Prostate gland (tissue), 2 donors: Measurements from ENCODE around the gene TBC1D16. TPM values are rescaled to one million over a fixed set of nuclear protein-coding genes. Genes with fewer than 3 reads are reported as not detected.
A peak's percentile ranks its signal among the peaks of the same experiment; 100 is the strongest.

Experiments used
- DNase-seq: peaks from one replicate; pipeline ENCODE4 v3.0.0-alpha.2; 2019; ENCODE audit warnings: low spot score
- H3K27ac ChIP-seq, 2 donors: fragments of 200-600 bp; sonication (generic); 2 replicates each; pipeline ENCODE4 v1.5.1; 2017 to 2019
- H3K27me3 ChIP-seq: fragments of 200-600 bp; sonication (generic); replicated peaks from 2 replicates; pipeline ENCODE4 v1.5.1; 2019; ENCODE audit not compliant: insufficient read depth
- H3K36me3 ChIP-seq, 2 donors: fragments of 200-600 bp; sonication (generic); 1 replicate in 1 of 2; 2 replicates in 1 of 2; pipeline versions ENCODE4 v1.5.1 to v1.8.1; 2017 to 2019
- H3K4me1 ChIP-seq: fragments of 200-600 bp; sonication (generic); replicated peaks from 2 replicates; pipeline ENCODE4 v1.5.1; 2019
- H3K4me3 ChIP-seq, 2 donors: fragments of 200-600 bp; sonication (generic); 2 replicates each; pipeline ENCODE4 v1.5.1; 2017 to 2019
- H3K9me3 ChIP-seq: fragments of 200-600 bp; sonication (generic); 2 replicates; pipeline ENCODE4 v1.5.1; 2017
- CTCF ChIP-seq, 4 experiments: fragments of 200-600 bp in 2 of 4; fragments of 450-650 bp in 2 of 4; sonication (generic) in 2 of 4; IDR thresholded peaks; 1 replicate in 3 of 4; 2 replicates in 1 of 4; pipeline ENCODE4 v1.5.1; 2016 to 2019; ENCODE audit warnings: antibody characterized with exemption in 4 of 4, mild to moderate bottlenecking in 2 of 4, moderate library complexity in 2 of 4
- POLR2A ChIP-seq: fragments of 450-650 bp; IDR thresholded peaks from one replicate; pipeline ENCODE4 v1.6.1; 2016; ENCODE audit warnings: antibody characterized with exemption, mild to moderate bottlenecking
- POLR2AphosphoS5 ChIP-seq: sonication (generic); formaldehyde crosslinking; IDR thresholded peaks from one replicate; pipeline ENCODE4 v1.6.1; 2017; ENCODE audit warnings: antibody characterized with exemption
- WGBS: methylation state at CpG from one replicate; pipeline ENCODE4 v1.1.5; 2018; 5-methylcytosine and 5-hydroxymethylcytosine counted together
- intact Hi-C: fragments of 100-400 bp; cut with DNase I; formaldehyde crosslinking; loops from one replicate; pipeline ENCODE4 v1.14.2; 2022
- total RNA-seq, 2 donors: library from RNA; depleted of rRNA; stranded (reverse); fragments of >200 nt; gene quantifications; one replicate each; pipeline ENCODE4 v1.1.0, GENCODE V29; 2016

TBC1D16 gene
- total RNA-seq, 2 donors from 2014 or later: 29.1 to 41.9 TPM

- DNase-seq: no peak
- Histone ChIP-seq H3K4me3 (peak overlapping the region in 1 of 2 donors; percentile 19), H3K27ac (peak overlapping the region; percentile 91 to 92), H3K36me3 (no peaks in the 10 kb centered on the region), H3K4me1 (peaks cover 41% of the 10 kb centered on the region), H3K9me3 (no peaks in the 10 kb centered on the region), H3K27me3 (no peaks in the 10 kb centered on the region)
- 65% methylated on average over 15 of the region's 15 CpGs for WGBS
- no peak for TF ChIP-seq POLR2AphosphoS5
- TF ChIP-seq POLR2A: no peak
- TF ChIP-seq CTCF (IDR thresholded peaks at IDR 0.05): no peak
- intact Hi-C loops: loop anchor here (2.0 kb wide), 1 partner anchor 34 kb away; the partner anchor contains the start of gene CCDC40
Observed at GRCh38 chr17:80070375-80071115, 34.9 kb upstream of the TBC1D16 start.

GRCh38 chr17:80068301-80069222 is 32.9 kb upstream of the TBC1D16 start:
- WGBS: 12% methylated on average over 23 of the region's 23 CpGs
- no peak for TF ChIP-seq POLR2A
- no peak for TF ChIP-seq CTCF (IDR thresholded peaks at IDR 0.05)
- TF ChIP-seq POLR2AphosphoS5: peak; percentile 93
- Histone ChIP-seq H3K36me3 (no peaks in the 10 kb centered on the region), H3K4me3 (no peak overlapping the region), H3K4me1 (peaks cover 41% of the 10 kb centered on the region), H3K9me3 (no peaks in the 10 kb centered on the region), H3K27ac (peak overlapping the region; percentile 91 to 92), H3K27me3 (no peaks in the 10 kb centered on the region)
- intact Hi-C loops: no loop called here
- peak; percentile 83 for DNase-seq

- H3K27me3 ChIP-seq: no peaks in the 10 kb centered on the region
- no peak for DNase-seq
- no peak overlapping the region for H3K4me3 ChIP-seq
- no peaks in the 10 kb centered on the region for H3K9me3 ChIP-seq
- WGBS: 89% methylated on average over 31 of the region's 31 CpGs
- intact Hi-C loops: no loop called here
- peak overlapping the region; percentile 91 to 92 for H3K27ac ChIP-seq
- TF ChIP-seq POLR2AphosphoS5 (no peak), POLR2A (no peak), CTCF (IDR thresholded peaks at IDR 0.05) (no peak)
- peaks cover 41% of the 10 kb centered on the region for H3K4me1 ChIP-seq
- no peaks in the 10 kb centered on the region for H3K36me3 ChIP-seq
Observed at GRCh38 chr17:80067393-80067986, 31.8 kb upstream of the TBC1D16 start.

- TF ChIP-seq CTCF (IDR thresholded peaks at IDR 0.05): no peak
- TF ChIP-seq POLR2A: no peak
- no peak for TF ChIP-seq POLR2AphosphoS5
- Histone ChIP-seq H3K27me3 (no peaks in the 10 kb centered on the region), H3K4me3 (no peak overlapping the region), H3K9me3 (no peaks in the 10 kb centered on the region), H3K4me1 (peaks cover 32% of the 10 kb centered on the region), H3K27ac (peak overlapping the region; percentile 53 to 91), H3K36me3 (no peaks in the 10 kb centered on the region)
- DNase-seq: no peak
- intact Hi-C loops: no loop called here
- whole genome bisulfite sequencing: 77% methylated on average over 32 of the region's 32 CpGs
Observed at GRCh38 chr17:80065478-80066170, 30.0 kb upstream of the TBC1D16 start.
